NCI-H1092 treated with DMSO at 0.1 percent for 48 hours (cell line): ENCODE measurements around the gene AMPD3.

Experiments used
- DNase-seq: peaks from one replicate; lab custom pipeline; 2025; lab: John Stamatoyannopoulos, UW

AMPD3 gene

GRCh38 chr11:10504490-10504889, 49.4 kb downstream of the AMPD3 start:
- no peak for DNase-seq

GRCh38 chr11:10505278-10506007, 50.4 kb downstream of the AMPD3 start:
- DNase-seq = no peak

GRCh38 chr11:10506008-10506370, 50.9 kb downstream of the AMPD3 start:
- DNase-seq = no peak

- no peak for DNase-seq
These were observed 56.1 kb downstream of the AMPD3 start for GRCh38 chr11:10511181-10511621.

GRCh38 chr11:10514202-10514601, 59.1 kb downstream of the AMPD3 start:
- no peak for DNase-seq

GRCh38 chr11:10514709-10515108, 59.6 kb downstream of the AMPD3 start:
- DNase-seq = no peak

GRCh38 chr11:10515418-10515817, 60.4 kb downstream of the AMPD3 start:
- DNase-seq = no peak

GRCh38 chr11:10518123-10518522, 63.1 kb downstream of the AMPD3 start:
- no peak for DNase-seq

GRCh38 chr11:10518891-10519290, 63.8 kb downstream of the AMPD3 start:
- no peak for DNase-seq

GRCh38 chr11:10519630-10520029, 64.6 kb downstream of the AMPD3 start:
- DNase-seq = no peak

GRCh38 chr11:10520562-10520961, 65.5 kb downstream of the AMPD3 start:
- no peak for DNase-seq

- no peak for DNase-seq
These were observed 67.2 kb downstream of the AMPD3 start for GRCh38 chr11:10522276-10522675.

- no peak for DNase-seq
These were observed 67.9 kb downstream of the AMPD3 start for GRCh38 chr11:10522921-10523320.

GRCh38 chr11:10524471-10524870, 69.4 kb downstream of the AMPD3 start:
- DNase-seq = no peak

GRCh38 chr11:10526974-10527918, 72.2 kb downstream of the AMPD3 start:
- no peak for DNase-seq

GRCh38 chr11:10528121-10528520, 73.1 kb downstream of the AMPD3 start:
- DNase-seq = no peak

- DNase-seq = no peak
These were observed 74.2 kb downstream of the AMPD3 start for GRCh38 chr11:10529279-10529678.

- DNase-seq = no peak
These were observed 77.5 kb downstream of the AMPD3 start for GRCh38 chr11:10532526-10532925.

- no peak for DNase-seq
These were observed 78.3 kb downstream of the AMPD3 start for GRCh38 chr11:10533323-10533722.

GRCh38 chr11:10534316-10534715, 79.3 kb downstream of the AMPD3 start:
- DNase-seq = no peak

GRCh38 chr11:10537600-10537999, 82.5 kb downstream of the AMPD3 start:
- DNase-seq = no peak

GRCh38 chr11:10538924-10539323, 83.9 kb downstream of the AMPD3 start:
- no peak for DNase-seq

GRCh38 chr11:10539339-10539738, 84.3 kb downstream of the AMPD3 start:
- DNase-seq = no peak
